Measurements from ENCODE around the gene PDE4D. TPM values are rescaled to one million over a fixed set of nuclear protein-coding genes. Genes with fewer than 3 reads are reported as not detected.

Gene PDE4D
- total RNA-seq, 1 donor from 2014 or later: 34.5 TPM

- DNase-seq: no peak
- no peak for TF ChIP-seq CTCF (IDR thresholded peaks at IDR 0.05; ENCODE audit: borderline replicate concordance)
- Histone ChIP-seq H3K4me1 (peaks cover 47% of the 10 kb centered on the region), H3K36me3 (no peaks in the 10 kb centered on the region), H3K27me3 (ENCODE audit: low read depth) (no peaks in the 10 kb centered on the region), H3K27ac (replicated peaks) (peak overlapping the region; percentile 11), H3K9me3 (replicated peaks) (no peaks in the 10 kb centered on the region), H3K4me3 (no peak overlapping the region)
- intact Hi-C loops (cut with micrococcal nuclease): no loop called here
Measured at GRCh38 chr5:59236448-59236847, 657.1 kb downstream of the PDE4D start.

GRCh38 chr5:59234236-59234635 lies 659.3 kb downstream of the PDE4D start:
- Histone ChIP-seq H3K4me1 (peaks cover 35% of the 10 kb centered on the region), H3K27ac (replicated peaks) (no peak overlapping the region), H3K36me3 (no peaks in the 10 kb centered on the region), H3K4me3 (no peak overlapping the region), H3K27me3 (ENCODE audit: low read depth) (no peaks in the 10 kb centered on the region), H3K9me3 (replicated peaks) (no peaks in the 10 kb centered on the region)
- no peak for DNase-seq
- intact Hi-C loops (cut with micrococcal nuclease): no loop called here
- TF ChIP-seq CTCF (IDR thresholded peaks at IDR 0.05; ENCODE audit: borderline replicate concordance): no peak

- DNase-seq: no peak
- no peak for TF ChIP-seq CTCF (IDR thresholded peaks at IDR 0.05; ENCODE audit: borderline replicate concordance)
- H3K27ac ChIP-seq (replicated peaks): no peak overlapping the region
- no peak overlapping the region for H3K4me3 ChIP-seq
- intact Hi-C loops (cut with micrococcal nuclease): no loop called here
- no peaks in the 10 kb centered on the region for H3K36me3 ChIP-seq
- H3K27me3 ChIP-seq (ENCODE audit: low read depth): no peaks in the 10 kb centered on the region
- H3K9me3 ChIP-seq (replicated peaks): no peaks in the 10 kb centered on the region
- H3K4me1 ChIP-seq: peaks cover 19% of the 10 kb centered on the region
Measured at GRCh38 chr5:59231221-59231931, 662.1 kb downstream of the PDE4D start.

GRCh38 chr5:59222687-59223511 lies 670.6 kb downstream of the PDE4D start:
- intact Hi-C loops (cut with micrococcal nuclease): loop anchor here (10.0 kb wide), 1 partner anchor 142 kb away; no protein-coding TSS in a partner anchor
- TF ChIP-seq CTCF (IDR thresholded peaks at IDR 0.05; ENCODE audit: borderline replicate concordance): no peak
- no peak for DNase-seq
- no peaks in the 10 kb centered on the region for H3K27me3 ChIP-seq (ENCODE audit: low read depth)
- H3K9me3 ChIP-seq (replicated peaks): peaks cover 10% of the 10 kb centered on the region
- H3K36me3 ChIP-seq: no peaks in the 10 kb centered on the region
- H3K27ac ChIP-seq (replicated peaks): peak overlapping the region; percentile 61
- H3K4me1 ChIP-seq: peaks cover 41% of the 10 kb centered on the region
- H3K4me3 ChIP-seq: no peak overlapping the region

- no peak for TF ChIP-seq CTCF (IDR thresholded peaks at IDR 0.05; ENCODE audit: borderline replicate concordance)
- Histone ChIP-seq H3K4me1 (peaks cover 43% of the 10 kb centered on the region), H3K27ac (replicated peaks) (peak overlapping the region; percentile 61), H3K27me3 (ENCODE audit: low read depth) (no peaks in the 10 kb centered on the region), H3K36me3 (no peaks in the 10 kb centered on the region), H3K9me3 (replicated peaks) (peaks cover 10% of the 10 kb centered on the region), H3K4me3 (no peak overlapping the region)
- DNase-seq: no peak
- intact Hi-C loops (cut with micrococcal nuclease): loop anchor here (10.0 kb wide), 1 partner anchor 143 kb away; no protein-coding TSS in a partner anchor
Measured at GRCh38 chr5:59221769-59222168, 671.8 kb downstream of the PDE4D start.

Data from left ventricle myocardium inferior (tissue), 1 donor.